NCI-H526 treated with DMSO at 0.1 percent for 48 hours (cell line): Measurements from ENCODE around the gene UBE2M.
"Not testable (repeated sequence)": the region's sequence is repeated elsewhere in the genome, so short reads cannot be mapped to it uniquely, and the experiment has no call there.

Source experiments
- DNase-seq: peaks from one replicate; lab custom pipeline; 2025; lab: John Stamatoyannopoulos, UW

The UBE2M gene

DNA sequence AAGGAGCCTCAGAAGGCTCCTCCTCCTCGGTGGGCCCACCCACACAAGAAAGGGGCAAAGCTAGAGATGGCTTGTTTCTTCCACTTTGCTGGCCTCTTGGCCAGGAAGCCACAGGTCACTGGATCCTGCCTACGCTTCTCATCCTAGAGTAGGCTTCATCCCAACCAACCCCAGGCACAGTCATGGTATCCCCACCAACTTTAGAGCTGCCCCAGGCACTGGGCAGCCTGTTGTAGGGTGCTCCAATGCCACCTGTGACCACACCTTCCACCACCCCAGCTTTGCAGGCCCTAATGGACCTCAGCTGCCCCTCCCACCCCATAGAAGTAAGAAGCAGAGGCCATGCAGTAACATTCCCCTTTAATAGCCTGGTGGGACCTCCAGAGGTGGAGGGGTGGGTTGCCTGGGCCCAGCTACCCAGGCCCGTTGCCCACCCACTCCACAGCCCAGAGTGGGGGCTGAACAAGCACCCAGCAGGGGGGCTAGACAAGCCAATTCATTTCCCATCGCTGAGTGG, 3.0 kb downstream of the UBE2M start:
- DNase-seq, result no peak

DNA sequence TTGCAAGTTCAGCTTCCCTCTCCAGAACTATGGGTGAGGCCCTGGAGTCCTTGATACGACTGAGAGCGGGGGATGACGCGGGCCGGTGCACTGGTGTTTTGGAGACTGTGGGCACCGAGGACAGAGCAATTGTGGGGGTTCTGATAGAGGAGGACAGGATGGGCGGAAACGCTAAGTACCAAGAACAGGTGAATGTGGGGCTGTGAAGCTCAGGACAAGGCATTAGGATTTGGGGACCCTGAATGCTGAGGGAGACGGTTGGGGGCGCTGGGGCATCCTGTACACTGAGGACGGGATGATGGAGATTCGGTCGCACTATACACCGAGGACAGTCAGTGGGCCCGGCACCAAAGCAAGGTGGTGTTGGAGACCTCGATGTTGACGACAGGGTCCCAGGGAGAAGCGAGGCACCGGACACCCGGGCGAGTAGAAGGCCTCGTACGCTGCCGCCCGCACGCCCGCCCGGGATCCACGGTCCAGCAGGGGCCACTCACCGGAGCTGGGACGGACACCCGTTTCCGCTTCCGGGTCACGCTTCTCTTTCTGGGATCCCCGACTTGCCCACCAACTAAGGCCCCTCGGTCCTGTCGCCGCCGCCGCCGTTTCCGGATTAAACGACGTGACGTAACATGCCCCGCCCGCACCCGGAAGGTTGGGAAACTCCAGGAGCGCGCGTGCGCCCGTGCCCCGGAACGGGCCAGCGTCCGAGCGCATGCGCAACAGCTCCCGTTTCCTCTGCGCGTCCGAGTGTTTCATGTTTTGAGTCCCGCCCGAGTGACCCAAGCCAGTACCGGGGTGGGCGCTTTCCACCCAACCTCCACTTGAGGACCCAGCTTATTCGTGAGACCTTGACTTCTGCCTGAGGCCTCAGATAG, 3.7 kb downstream of the UBE2M start, which contains the start of gene CHMP2A:
Gene CHMP2A, minus strand, starts transcription at position 612 of the 875 bp plus-strand sequence. CDS start 893 bp downstream, outside the sequence.
- DNase-seq, result no peak

GRCh38 chr19:58553799-58554493, 4.5 kb downstream of the UBE2M start:
- DNase-seq, result no peak

DNA sequence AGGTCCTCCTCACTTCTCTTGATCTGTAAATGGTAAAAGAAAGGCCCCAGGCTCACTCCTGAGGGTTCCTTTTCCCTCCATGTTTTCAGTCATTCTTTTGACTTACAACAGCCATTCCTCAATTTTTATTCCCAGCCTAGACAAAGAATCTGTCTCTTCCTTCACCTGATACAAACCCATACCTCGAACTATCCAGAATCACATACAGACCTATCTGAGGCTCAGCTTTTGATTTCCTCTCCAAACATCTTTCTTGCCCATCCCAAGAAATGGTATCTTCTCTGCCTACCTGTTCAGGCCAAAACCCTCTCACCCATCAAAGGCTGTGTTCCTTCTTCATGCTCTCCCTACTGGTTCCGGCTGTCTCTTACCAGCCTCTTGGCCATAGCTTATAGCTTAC, 5.8 kb downstream of the UBE2M start:
- DNase-seq, result no peak

DNA sequence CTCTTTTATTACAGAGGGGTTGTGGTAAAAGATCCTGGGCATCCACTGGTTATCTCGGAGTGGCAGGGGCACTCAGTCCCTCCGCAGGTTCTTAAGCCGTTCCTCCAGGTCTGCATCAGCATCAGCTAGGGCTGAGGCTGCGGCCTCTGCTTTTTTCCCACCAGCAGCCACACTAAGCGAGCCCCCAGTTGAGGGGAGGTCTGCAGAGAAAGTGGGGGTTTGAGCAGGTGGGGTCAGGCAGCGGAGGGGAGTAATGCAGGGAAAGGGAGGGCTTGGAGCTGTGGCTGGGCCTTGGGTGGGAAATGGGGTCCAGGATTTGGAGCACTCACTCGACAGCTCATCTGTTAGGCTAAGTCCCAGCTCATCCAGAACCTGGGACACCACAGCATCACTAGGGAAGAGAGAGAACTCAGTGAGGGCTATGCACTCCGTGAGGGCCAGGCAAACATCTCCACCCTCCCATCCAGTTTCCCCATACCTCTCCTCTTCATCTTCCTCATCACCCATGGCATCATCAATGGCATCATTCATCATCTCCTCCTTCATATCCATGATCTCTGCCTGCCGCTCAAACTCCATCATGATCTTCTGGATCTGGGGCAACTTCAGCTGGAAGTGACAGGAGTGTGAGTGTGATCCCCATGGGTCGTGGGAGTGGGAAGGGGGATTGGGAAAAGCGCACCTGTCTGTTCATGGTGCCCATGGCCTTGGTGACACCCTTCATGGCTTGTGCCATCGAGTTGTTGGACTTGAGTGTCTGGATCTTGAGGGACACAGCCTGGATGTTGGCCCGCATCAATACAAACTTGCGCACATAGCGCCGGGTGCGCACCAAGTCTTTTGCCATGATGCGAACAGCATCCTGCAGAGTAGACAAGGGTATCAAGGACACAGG, 6.6 kb downstream of the UBE2M start:
- DNase-seq, result no peak

GRCh38 chr19:58551123-58551497, 7.3 kb downstream of the UBE2M start:
- DNase-seq, result no peak

DNA sequence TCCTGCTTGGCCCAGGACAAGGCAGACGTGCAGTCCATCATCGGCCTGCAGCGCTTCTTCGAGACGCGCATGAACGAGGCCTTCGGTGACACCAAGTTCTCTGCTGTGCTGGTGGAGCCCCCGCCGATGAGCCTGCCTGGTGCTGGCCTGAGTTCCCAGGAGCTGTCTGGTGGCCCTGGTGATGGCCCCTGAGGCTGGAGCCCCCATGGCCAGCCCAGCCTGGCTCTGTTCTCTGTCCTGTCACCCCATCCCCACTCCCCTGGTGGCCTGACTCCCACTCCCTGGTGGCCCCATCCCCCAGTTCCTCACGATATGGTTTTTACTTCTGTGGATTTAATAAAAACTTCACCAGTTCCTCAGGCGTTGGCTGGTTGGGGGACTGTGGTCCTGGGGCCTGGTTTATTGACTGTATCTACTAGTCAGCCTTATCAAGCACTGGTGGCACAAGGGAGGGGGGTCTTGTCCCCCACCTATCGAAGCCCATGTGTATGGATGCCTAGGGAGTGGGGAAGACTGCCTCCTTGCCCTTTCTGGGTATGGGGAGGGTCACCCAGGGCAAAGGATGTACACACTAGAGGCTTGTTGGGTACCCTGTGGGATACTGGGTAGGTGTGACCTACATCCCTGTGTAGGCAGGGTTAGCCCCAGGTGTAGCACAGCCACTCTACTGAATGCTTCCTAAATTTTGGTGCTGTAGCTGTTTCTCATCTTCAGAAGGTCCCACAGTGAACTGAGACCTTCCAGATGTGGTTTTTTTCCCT, 7.9 kb downstream of the UBE2M start:
- DNase-seq, result no peak

DNA sequence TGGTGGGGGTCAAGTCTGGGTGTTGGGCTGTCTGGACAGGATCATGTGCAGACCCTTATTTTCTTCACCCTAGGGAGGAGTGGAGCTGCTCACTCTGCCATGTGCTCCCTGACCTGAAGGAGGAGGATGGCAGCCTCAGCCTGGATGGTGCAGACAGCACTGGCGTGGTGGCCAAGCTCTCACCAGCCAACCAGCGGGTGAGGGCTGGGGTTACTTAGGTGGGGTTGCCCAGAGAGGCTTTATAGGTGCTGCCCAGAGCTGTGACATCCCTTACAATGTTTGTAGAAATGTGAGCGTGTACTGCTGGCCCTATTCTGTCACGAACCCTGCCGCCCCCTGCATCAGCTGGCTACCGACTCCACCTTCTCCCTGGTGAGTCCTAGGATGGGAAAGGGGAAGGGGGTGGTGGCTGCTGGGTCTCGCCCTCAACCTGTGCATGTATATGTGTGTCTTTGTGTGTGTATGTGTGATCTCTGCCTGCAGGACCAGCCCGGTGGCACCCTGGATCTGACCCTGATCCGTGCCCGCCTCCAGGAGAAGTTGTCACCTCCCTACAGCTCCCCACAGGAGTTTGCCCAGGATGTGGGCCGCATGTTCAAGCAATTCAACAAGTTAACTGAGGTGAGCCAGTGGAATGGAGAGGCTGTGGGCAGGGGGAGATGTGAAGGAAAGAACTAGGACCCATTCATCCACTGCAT, 8.6 kb downstream of the UBE2M start:
- DNase-seq, result no peak

GRCh38 chr19:58548859-58549663, 9.3 kb downstream of the UBE2M start:
- DNase-seq, result no peak

DNA sequence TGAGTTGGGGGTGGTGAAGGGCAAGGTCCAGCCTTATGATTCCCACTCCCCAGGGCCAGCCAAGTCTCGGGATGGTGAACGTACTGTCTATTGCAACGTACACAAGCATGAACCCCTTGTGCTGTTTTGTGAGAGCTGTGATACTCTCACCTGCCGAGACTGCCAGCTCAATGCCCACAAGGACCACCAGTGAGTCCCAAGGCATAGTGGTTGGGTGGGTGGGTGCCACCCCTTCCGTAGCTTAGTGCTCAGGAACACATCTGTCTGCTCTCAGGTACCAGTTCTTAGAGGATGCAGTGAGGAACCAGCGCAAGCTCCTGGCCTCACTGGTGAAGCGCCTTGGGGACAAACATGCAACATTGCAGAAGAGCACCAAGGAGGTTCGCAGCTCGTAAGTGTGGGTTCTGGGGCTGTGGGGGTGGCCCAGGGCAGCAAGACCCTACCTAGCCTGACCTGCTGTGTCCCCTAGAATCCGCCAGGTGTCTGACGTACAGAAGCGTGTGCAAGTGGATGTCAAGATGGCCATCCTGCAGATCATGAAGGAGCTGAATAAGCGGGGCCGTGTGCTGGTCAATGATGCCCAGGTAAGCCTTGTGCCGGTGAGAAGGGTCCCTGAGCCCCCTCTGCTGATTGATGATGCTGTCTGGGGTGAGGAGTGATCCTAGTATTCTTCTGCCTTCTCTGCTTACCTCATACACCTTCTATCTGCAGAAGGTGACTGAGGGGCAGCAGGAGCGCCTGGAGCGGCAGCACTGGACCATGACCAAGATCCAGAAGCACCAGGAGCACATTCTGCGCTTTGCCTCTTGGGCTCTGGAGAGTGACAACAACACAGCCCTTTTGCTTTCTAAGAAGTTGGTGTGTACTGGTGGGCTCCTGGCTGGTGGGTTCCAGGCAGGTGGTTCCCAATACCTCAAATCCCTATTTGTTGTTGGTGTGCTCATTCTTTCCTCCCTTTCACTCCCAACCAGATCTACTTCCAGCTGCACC, 10.8 kb downstream of the UBE2M start:
- no peak for DNase-seq

DNA sequence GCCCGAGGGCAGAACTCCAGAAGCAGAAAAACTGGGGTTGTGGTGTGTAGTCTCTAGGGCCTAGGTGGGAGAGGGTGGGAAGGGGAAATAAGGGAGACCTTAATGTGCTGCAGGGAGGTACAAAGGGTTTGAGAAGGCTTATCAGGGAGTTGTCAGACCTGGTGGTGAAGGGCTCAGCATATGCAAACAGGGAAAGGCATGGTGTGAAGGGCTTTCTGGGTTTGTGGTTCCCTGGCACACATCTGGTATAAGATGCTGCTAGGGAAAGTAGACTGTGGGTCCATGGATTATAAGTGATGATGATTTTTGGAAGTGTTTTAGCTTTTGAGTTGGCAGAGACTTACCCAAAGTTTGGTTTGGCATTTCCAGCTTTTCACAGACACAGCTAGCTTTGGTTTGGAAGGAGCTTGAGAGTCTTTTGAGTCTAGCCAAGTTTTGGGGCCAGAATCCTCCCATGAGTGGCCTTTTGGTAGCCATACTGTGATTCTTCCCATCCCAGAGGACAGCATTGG, 12.3 kb downstream of the UBE2M start:
- DNase-seq, result no peak

DNA sequence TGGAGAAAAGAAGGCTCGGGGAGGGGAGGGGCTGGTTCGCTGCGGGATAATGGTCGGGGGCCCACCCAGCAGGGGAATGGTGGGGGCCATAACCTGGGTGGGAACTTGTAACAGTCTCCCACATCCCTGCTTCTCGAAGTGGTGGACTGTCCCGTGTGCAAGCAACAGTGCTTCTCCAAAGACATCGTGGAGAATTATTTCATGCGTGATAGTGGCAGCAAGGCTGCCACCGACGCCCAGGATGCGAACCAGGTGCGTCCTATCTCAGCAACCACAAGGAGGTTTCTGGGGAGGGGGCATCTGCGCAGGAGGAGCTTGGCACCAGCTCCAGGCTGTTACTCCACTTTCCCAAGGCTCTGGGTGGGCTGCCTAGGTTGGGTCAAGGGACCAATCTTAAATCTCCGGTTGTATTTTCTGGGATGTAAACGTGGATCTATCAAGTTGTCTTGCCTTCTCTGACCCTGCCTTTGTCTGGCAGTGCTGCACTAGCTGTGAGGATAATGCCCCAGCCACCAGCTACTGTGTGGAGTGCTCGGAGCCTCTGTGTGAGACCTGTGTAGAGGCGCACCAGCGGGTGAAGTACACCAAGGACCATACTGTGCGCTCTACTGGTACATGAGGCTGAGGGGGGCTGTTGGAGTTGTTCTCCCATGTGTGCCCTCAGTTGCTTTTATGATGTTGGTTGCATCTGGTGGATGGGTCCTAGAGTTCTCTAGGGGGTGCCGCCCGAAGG, 13.0 kb downstream of the UBE2M start:
- no peak for DNase-seq

- DNase-seq, result no peak
Observed at GRCh38 chr19:58544591-58545285, 13.7 kb downstream of the UBE2M start.

DNA sequence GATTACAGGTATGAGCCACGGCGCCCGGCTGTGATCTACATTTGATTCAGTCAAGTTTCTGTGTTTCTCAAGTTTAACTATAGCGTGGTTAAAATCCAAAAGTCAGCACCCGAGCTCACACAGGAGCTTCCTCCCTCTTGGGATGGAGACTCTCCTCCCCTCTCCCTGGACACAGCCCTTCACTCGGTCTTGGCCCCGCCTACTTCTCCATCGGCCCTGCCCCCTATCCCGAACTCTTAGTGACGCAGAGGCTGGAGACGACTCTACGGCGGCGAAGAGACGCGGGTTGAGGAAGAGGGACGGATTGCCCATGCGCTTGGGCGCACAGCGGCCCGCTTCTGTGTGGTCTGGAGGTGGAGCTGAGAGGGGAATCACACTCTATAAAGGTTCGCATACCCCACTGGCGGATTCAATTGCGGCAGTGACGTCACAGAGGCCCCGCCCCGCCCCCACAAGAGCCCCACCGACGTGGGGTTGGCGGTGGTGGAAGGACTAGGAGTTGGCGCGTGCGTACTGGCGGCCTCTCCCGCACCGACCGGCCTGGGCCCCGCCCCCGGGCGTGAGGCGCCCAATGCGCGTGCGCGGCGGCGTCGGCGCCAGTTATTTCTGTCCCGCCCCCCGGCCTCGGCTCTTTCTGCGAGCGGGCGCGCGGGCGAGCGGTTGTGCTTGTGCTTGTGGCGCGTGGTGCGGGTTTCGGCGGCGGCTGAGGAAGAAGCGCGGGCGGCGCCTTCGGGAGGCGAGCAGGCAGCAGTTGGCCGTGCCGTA, 14.4 kb downstream of the UBE2M start, which contains the start of gene TRIM28:
Gene TRIM28, plus strand, starts transcription at position 239 of the 765 bp plus-strand sequence. CDS start 694 bp downstream, outside the sequence.
- DNase-seq, result no peak

- DNase-seq, result not testable (repeated sequence)
Observed at GRCh38 chr19:58542641-58543372, 15.6 kb downstream of the UBE2M start.
